HCT116 (cell line): Measurements from ENCODE around the gene RXFP3. TPM values are rescaled to one million over a fixed set of nuclear protein-coding genes. Genes with fewer than 3 reads are reported as not detected.

ENCODE experiments used
- ATAC-seq: fragments of 200-7000 bp; cut with Tn5 transposase; 2 replicates; pipeline ENCODE4 v1.9.1; 2020; ENCODE audit warnings: mild to moderate bottlenecking, moderate library complexity
- BruUV-seq: library from RNA; stranded (reverse); fragments of 400-500 nt; replicated peaks from 2 replicates; lab custom pipeline; 2021; lab: Mats Ljungman, UMichigan
- CTCF ChIA-PET: fragments of 300-600 bp; sonication (Branson Sonifier 250); formaldehyde crosslinking; loops from one replicate; lab custom pipeline; 2021; ENCODE audit warnings: antibody characterized with exemption; lab: Charles Lee
- POLR2A ChIA-PET: fragments of 300-600, 350-600 bp; sonication (Branson Sonifier 250); formaldehyde crosslinking; loops from one replicate; lab custom pipeline; 2021; ENCODE audit warnings: antibody characterized with exemption; lab: Charles Lee
- RAD21 ChIA-PET, 2 experiments: fragments of 300-600 bp; sonication (Branson Sonifier 250); formaldehyde crosslinking; loops; one replicate each; lab custom pipeline; 2023; ENCODE audit warnings: low total read pairs in 2 of 2; ENCODE audit not compliant: uncharacterized antibody in 2 of 2, unreplicated experiment in 2 of 2, low non-redundant PET in 1 of 2; lab: Charles Lee
- DNase-seq: peaks from one replicate; pipeline ENCODE4 v3.0.0-alpha.2; 2010; ENCODE audit warnings: low read depth, low spot score
- H2AFZ ChIP-seq: fragments of 200-600 bp; shearing (Covaris generic), sonication (generic); 2 replicates; pipeline ENCODE4 v1.6.1; 2017; ENCODE audit warnings: low read depth, mixed run types, mixed read lengths, antibody characterized with exemption, low read length; ENCODE audit not compliant: poor library complexity, severe bottlenecking
- H3K27ac ChIP-seq: 2 replicates; pipeline ENCODE4 v1.5.1; 2012; ENCODE audit warnings: low read depth, low read length
- H3K27me3 ChIP-seq: fragments of 200-600 bp; sonication (generic); 2 replicates; pipeline ENCODE4 v1.6.1; 2016; ENCODE audit warnings: mixed run types, low read length, mixed read lengths; ENCODE audit not compliant: insufficient read depth
- H3K36me3 ChIP-seq, 2 experiments: fragments of 200-500 bp in 1 of 2; fragments of 200-600 bp in 1 of 2; sonication (Bioruptor generic) in 1 of 2; sonication (generic) in 1 of 2; 2 replicates each; pipeline versions ENCODE4 v1.5.1 to v1.6.1; 2014 to 2016; ENCODE audit warnings: low read length in 2 of 2, inconsistent platforms in 1 of 2, mixed read lengths in 1 of 2, mixed run types in 1 of 2; ENCODE audit not compliant: insufficient read depth in 2 of 2, control insufficient read depth in 1 of 2
- H3K4me1 ChIP-seq, 2 experiments: fragments of 200-600 bp in 1 of 2; sonication (generic) in 1 of 2; 2 replicates each; pipeline versions ENCODE4 v1.5.1 to v1.6.1; 2012 to 2017; ENCODE audit warnings: low read length in 2 of 2, inconsistent platforms in 1 of 2, mild to moderate bottlenecking in 1 of 2, mixed read lengths in 1 of 2, mixed run types in 1 of 2, moderate library complexity in 1 of 2; ENCODE audit not compliant: insufficient read depth in 2 of 2, control insufficient read depth in 1 of 2
- H3K4me2 ChIP-seq: fragments of 200-600 bp; sonication (generic); 2 replicates; pipeline ENCODE4 v1.6.1; 2017; ENCODE audit warnings: mixed run types, low read length, mixed read lengths
- H3K4me3 ChIP-seq, 2 experiments: fragments of 200-600 bp in 1 of 2; sonication (generic) in 1 of 2; replicated peaks in 1 of 2; 2 replicates each; pipeline ENCODE4 v1.5.1; 2011 to 2016; ENCODE audit warnings: low read length in 2 of 2, control low read depth in 1 of 2, low read depth in 1 of 2, mild to moderate bottlenecking in 1 of 2, mixed read lengths in 1 of 2, mixed run types in 1 of 2
- H3K79me2 ChIP-seq: fragments of 200-600 bp; sonication (generic); 2 replicates; pipeline ENCODE4 v1.6.1; 2017; ENCODE audit warnings: mild to moderate bottlenecking, mixed run types, low read length, moderate library complexity, mixed read lengths; ENCODE audit not compliant: insufficient read depth
- H3K9ac ChIP-seq: fragments of 200-600 bp; sonication (generic); 2 replicates; pipeline ENCODE4 v1.6.1; 2016; ENCODE audit warnings: low read length, mixed read lengths
- H3K9me2 ChIP-seq: fragments of 200-600 bp; sonication (generic), shearing (Covaris generic); 2 replicates; pipeline ENCODE4 v1.6.1; 2017; ENCODE audit warnings: mixed run types, mild to moderate bottlenecking, moderate library complexity; ENCODE audit not compliant: insufficient read depth
- H3K9me3 ChIP-seq, 2 experiments: fragments of 200-500 bp in 1 of 2; fragments of 200-600 bp in 1 of 2; sonication (Bioruptor generic) in 1 of 2; sonication (generic) in 1 of 2; 2 replicates each; pipeline ENCODE4 v1.6.1; 2014 to 2017; ENCODE audit warnings: low read length in 2 of 2, mixed read lengths in 2 of 2, inconsistent platforms in 1 of 2, low read depth in 1 of 2, mild to moderate bottlenecking in 1 of 2, mixed run types in 1 of 2, moderate library complexity in 1 of 2; ENCODE audit not compliant: control insufficient read depth in 1 of 2, insufficient read depth in 1 of 2
- H4K20me1 ChIP-seq: fragments of 200-600 bp; sonication (generic), shearing (Covaris generic); 2 replicates; pipeline ENCODE4 v1.6.1; 2017; ENCODE audit warnings: mixed run types, mild to moderate bottlenecking, moderate library complexity; ENCODE audit not compliant: insufficient read depth
- ATF3 ChIP-seq: IDR thresholded peaks from 2 replicates; pipeline ENCODE4 v1.6.1; 2012
- CTCF ChIP-seq, 3 experiments: fragments of 200-600 bp in 1 of 3; sonication (generic) in 1 of 3; IDR thresholded peaks in 2 of 3; conservative IDR thresholded peaks in 1 of 3; 2 replicates each; pipeline ENCODE4 v1.5.1; 2012 to 2017; ENCODE audit warnings: low read depth in 2 of 3, low read length in 2 of 3, antibody characterized with exemption in 1 of 3, borderline replicate concordance in 1 of 3, control low read depth in 1 of 3, mild to moderate bottlenecking in 1 of 3, mixed read lengths in 1 of 3, mixed run types in 1 of 3, moderate library complexity in 1 of 3; ENCODE audit not compliant: insufficient read depth in 1 of 3
- EZH2 ChIP-seq: fragments of 200-600 bp; sonication (generic); IDR thresholded peaks from 2 replicates; pipeline ENCODE4 v1.6.1; 2017; ENCODE audit warnings: antibody characterized with exemption, mixed run types
- FOSL1 ChIP-seq: IDR thresholded peaks from 2 replicates; pipeline ENCODE4 v1.6.1; 2012; ENCODE audit warnings: low read depth
- JUND ChIP-seq: IDR thresholded peaks from 2 replicates; pipeline ENCODE4 v1.6.1; 2012
- POLR2AphosphoS5 ChIP-seq: IDR thresholded peaks from 2 replicates; pipeline ENCODE4 v1.6.1; 2011; ENCODE audit warnings: mild to moderate bottlenecking, low read depth, low read length, moderate library complexity
- RAD21 ChIP-seq: IDR thresholded peaks from 2 replicates; pipeline ENCODE4 v1.6.1; 2012; ENCODE audit warnings: low read depth, mild to moderate bottlenecking
- REST ChIP-seq: IDR thresholded peaks from 2 replicates; pipeline ENCODE4 v1.6.1; 2012; ENCODE audit warnings: low read depth
- SRF ChIP-seq: IDR thresholded peaks from 2 replicates; pipeline ENCODE4 v1.6.1; 2012; ENCODE audit warnings: low read depth
- TCF7L2 ChIP-seq: IDR thresholded peaks from 2 replicates; pipeline ENCODE4 v1.7.0; 2011; ENCODE audit warnings: borderline replicate concordance, inconsistent platforms; ENCODE audit not compliant: insufficient read depth, insufficient read length; ENCODE audit errors: extremely low read depth
- ZFX ChIP-seq: fragments of 450-650 bp; IDR thresholded peaks from 2 replicates; pipeline ENCODE4 v1.6.1; 2017
- ZNF274 ChIP-seq: fragments of 200-500 bp; sonication (Bioruptor generic); IDR thresholded peaks from 2 replicates; pipeline ENCODE4 v1.6.1; 2014; ENCODE audit warnings: mild to moderate bottlenecking, low read depth, low read length, inconsistent platforms
- intact Hi-C: fragments of 100-400 bp; cut with micrococcal nuclease; formaldehyde crosslinking; loops from 2 replicates; pipeline ENCODE4 v1.10.0; 2022
- total RNA-seq: library from RNA; stranded (reverse); gene quantifications from one replicate; pipeline ENCODE4 v1.2.1, GENCODE V29; 2021; ENCODE audit not compliant: unreplicated experiment

Gene RXFP3
- total RNA-seq, 1 experiment from 2014 or later = not detected

GRCh38 chr5:33939556-33940262 is 3.5 kb downstream of the RXFP3 start:
- Histone ChIP-seq H3K9me3 (no peaks in the 10 kb centered on the region), H3K79me2 (no peaks in the 10 kb centered on the region), H3K4me3 (no peak overlapping the region), H3K9ac (no peak overlapping the region), H3K4me2 (no peak overlapping the region), H4K20me1 (no peaks in the 10 kb centered on the region), H3K27ac (no peak overlapping the region), H3K27me3 (peaks cover 42% of the 10 kb centered on the region), H3K4me1 (no peaks in the 10 kb centered on the region), H3K36me3 (no peaks in the 10 kb centered on the region), H3K9me2 (no peaks in the 10 kb centered on the region), H2AFZ (no peak overlapping the region)
- no TSS peak for BruUV-seq
- intact Hi-C loops = no loop called here
- ATAC-seq (no peak), DNase-seq (no peak)
- TF ChIP-seq ZFX (no peak), RAD21 (no peak), JUND (no peak), CTCF (IDR thresholded peaks at IDR 0.05 in 2 of 3, conservative IDR thresholded peaks at IDR 0.05 in 1 of 3; ENCODE audit: borderline replicate concordance in 1 of 3, insufficient read depth in 1 of 3, low read depth in 2 of 3, low read length in 2 of 3) (no peak), POLR2AphosphoS5 (no peak)
- ChIA-PET POLR2A (no interaction called here), RAD21 (no interaction called here), CTCF (no interaction called here)

- H3K9me2 ChIP-seq = no peaks in the 10 kb centered on the region
- H3K4me2 ChIP-seq = no peak overlapping the region
- no peaks in the 10 kb centered on the region for H3K36me3 ChIP-seq
- no peak overlapping the region for H3K4me3 ChIP-seq
- ChIA-PET CTCF (no interaction called here), POLR2A (no interaction called here), RAD21 (no interaction called here)
- H3K4me1 ChIP-seq = no peaks in the 10 kb centered on the region
- TF ChIP-seq FOSL1 (no peak), TCF7L2 (no peak), RAD21 (no peak), ZFX (no peak), POLR2AphosphoS5 (no peak), SRF (no peak), REST (no peak), ATF3 (no peak), EZH2 (no peak), ZNF274 (no peak)
- H3K27ac ChIP-seq = no peak overlapping the region
- peaks cover 52% of the 10 kb centered on the region for H3K27me3 ChIP-seq
- no peak overlapping the region for H3K9ac ChIP-seq
- no peaks in the 10 kb centered on the region for H4K20me1 ChIP-seq
- no peak overlapping the region for H2AFZ ChIP-seq
- H3K79me2 ChIP-seq = no peaks in the 10 kb centered on the region
- intact Hi-C loops = no loop called here
- DNase-seq (no peak), ATAC-seq (no peak)
- no TSS peak for BruUV-seq
- H3K9me3 ChIP-seq = no peaks in the 10 kb centered on the region
Observed at GRCh38 chr5:33941090-33941489, 4.9 kb downstream of the RXFP3 start.
